Prostate gland (tissue), 2 donors: ENCODE results near the gene CDK9. TPM values are rescaled to one million over a fixed set of nuclear protein-coding genes. Genes with fewer than 3 reads are reported as not detected.

Experiments
- DNase-seq: peaks from one replicate; pipeline ENCODE4 v3.0.0-alpha.2; 2019; ENCODE audit warnings: low spot score
- H3K27ac ChIP-seq, 2 donors: fragments of 200-600 bp; sonication (generic); 2 replicates each; pipeline ENCODE4 v1.5.1; 2017 to 2019
- H3K27me3 ChIP-seq: fragments of 200-600 bp; sonication (generic); replicated peaks from 2 replicates; pipeline ENCODE4 v1.5.1; 2019; ENCODE audit not compliant: insufficient read depth
- H3K36me3 ChIP-seq, 2 donors: fragments of 200-600 bp; sonication (generic); 1 replicate in 1 of 2; 2 replicates in 1 of 2; pipeline versions ENCODE4 v1.5.1 to v1.8.1; 2017 to 2019
- H3K4me1 ChIP-seq: fragments of 200-600 bp; sonication (generic); replicated peaks from 2 replicates; pipeline ENCODE4 v1.5.1; 2019
- H3K4me3 ChIP-seq, 2 donors: fragments of 200-600 bp; sonication (generic); 2 replicates each; pipeline ENCODE4 v1.5.1; 2017 to 2019
- H3K9me3 ChIP-seq: fragments of 200-600 bp; sonication (generic); 2 replicates; pipeline ENCODE4 v1.5.1; 2017
- POLR2A ChIP-seq: fragments of 450-650 bp; IDR thresholded peaks from one replicate; pipeline ENCODE4 v1.6.1; 2016; ENCODE audit warnings: antibody characterized with exemption, mild to moderate bottlenecking
- POLR2AphosphoS5 ChIP-seq: sonication (generic); formaldehyde crosslinking; IDR thresholded peaks from one replicate; pipeline ENCODE4 v1.6.1; 2017; ENCODE audit warnings: antibody characterized with exemption
- WGBS: methylation state at CpG from one replicate; pipeline ENCODE4 v1.1.5; 2018; 5-methylcytosine and 5-hydroxymethylcytosine counted together
- intact Hi-C: fragments of 100-400 bp; cut with DNase I; formaldehyde crosslinking; loops from one replicate; pipeline ENCODE4 v1.14.2; 2022
- total RNA-seq, 2 donors: library from RNA; depleted of rRNA; stranded (reverse); fragments of >200 nt; gene quantifications; one replicate each; pipeline ENCODE4 v1.1.0, GENCODE V29; 2016
- TF ChIP-seq, protein P1 (sequence below), 4 experiments: fragments of 200-600 bp in 2 of 4; fragments of 450-650 bp in 2 of 4; sonication (generic) in 2 of 4; IDR thresholded peaks; 1 replicate in 3 of 4; 2 replicates in 1 of 4; pipeline ENCODE4 v1.5.1; 2016 to 2019; ENCODE audit warnings: antibody characterized with exemption in 4 of 4, mild to moderate bottlenecking in 2 of 4, moderate library complexity in 2 of 4

Gene CDK9
- total RNA-seq, 2 donors from 2014 or later = 60.3 to 130 TPM

DNA sequence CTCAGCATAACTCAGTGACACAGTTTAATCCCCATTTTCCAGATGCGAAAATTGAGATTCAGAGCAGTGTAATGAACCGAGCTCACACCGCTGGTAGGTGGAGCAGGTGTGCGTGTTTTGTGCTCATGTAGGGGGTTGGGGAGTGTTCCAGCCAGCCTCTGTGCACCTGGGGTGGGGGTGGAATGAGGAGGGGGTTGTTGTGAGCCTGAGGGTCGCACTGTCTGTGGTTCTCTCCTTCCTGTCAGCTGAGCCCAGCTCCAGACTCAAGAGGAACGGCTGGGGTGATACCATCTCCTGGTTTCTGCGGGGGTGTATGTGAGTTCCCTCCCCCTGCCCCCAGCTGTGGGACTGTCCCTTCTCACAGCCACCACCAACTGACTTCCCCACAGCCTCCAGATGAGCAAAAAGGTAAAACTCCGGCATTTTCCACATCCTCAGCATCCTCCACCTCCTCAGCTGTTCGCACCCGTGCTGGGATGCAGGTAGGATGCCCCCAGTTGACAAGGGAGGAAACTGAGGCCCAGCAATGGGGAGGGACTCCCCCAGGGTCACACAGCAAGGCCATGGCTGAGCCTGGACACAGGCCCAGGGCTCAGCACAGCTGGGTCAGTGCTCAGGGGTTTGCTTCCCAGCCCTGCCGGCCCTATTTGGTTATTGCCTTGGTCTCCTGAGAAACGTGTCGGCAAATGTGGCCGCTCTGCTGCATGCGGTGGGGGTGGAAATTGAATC lies 9.5 kb upstream of the CDK9 start:
- DNase-seq = no peak
- WGBS = 68% methylated on average over 15 of the region's 15 CpGs
- H3K36me3 ChIP-seq = no peaks in the 10 kb centered on the region

DNA sequence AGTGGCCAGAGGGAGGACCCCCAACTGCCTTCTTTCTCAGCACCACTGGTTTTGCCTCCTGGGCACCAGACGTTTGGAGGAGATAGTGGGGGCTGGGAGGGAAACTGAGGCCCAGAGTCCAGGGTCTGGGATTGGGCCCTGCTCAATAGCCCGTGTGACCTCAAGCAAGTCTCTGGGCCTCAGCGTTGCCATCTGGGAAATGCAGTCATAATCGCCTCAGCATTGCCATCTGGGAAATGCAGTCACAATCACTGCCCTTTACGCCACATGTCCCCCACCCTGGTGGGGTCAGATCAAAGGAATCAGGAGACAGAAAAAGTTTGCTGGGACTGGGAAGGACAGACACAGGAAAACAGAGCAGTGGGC lies 8.9 kb upstream of the CDK9 start:
- intact Hi-C loops = no loop called here
- no peak for DNase-seq

More for the DNA sequence above, 9.5 kb upstream of the CDK9 start:
- Histone ChIP-seq H3K27ac (no peak overlapping the region), H3K27me3 (no peaks in the 10 kb centered on the region), H3K4me3 (no peak overlapping the region), H3K9me3 (no peaks in the 10 kb centered on the region), H3K4me1 (no peaks in the 10 kb centered on the region)
- intact Hi-C loops = no loop called here
- TF ChIP-seq POLR2A (no peak), POLR2AphosphoS5 (no peak)
- TF ChIP-seq, protein P1, sequence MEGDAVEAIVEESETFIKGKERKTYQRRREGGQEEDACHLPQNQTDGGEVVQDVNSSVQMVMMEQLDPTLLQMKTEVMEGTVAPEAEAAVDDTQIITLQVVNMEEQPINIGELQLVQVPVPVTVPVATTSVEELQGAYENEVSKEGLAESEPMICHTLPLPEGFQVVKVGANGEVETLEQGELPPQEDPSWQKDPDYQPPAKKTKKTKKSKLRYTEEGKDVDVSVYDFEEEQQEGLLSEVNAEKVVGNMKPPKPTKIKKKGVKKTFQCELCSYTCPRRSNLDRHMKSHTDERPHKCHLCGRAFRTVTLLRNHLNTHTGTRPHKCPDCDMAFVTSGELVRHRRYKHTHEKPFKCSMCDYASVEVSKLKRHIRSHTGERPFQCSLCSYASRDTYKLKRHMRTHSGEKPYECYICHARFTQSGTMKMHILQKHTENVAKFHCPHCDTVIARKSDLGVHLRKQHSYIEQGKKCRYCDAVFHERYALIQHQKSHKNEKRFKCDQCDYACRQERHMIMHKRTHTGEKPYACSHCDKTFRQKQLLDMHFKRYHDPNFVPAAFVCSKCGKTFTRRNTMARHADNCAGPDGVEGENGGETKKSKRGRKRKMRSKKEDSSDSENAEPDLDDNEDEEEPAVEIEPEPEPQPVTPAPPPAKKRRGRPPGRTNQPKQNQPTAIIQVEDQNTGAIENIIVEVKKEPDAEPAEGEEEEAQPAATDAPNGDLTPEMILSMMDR (IDR thresholded peaks at IDR 0.05) = no peak

DNA sequence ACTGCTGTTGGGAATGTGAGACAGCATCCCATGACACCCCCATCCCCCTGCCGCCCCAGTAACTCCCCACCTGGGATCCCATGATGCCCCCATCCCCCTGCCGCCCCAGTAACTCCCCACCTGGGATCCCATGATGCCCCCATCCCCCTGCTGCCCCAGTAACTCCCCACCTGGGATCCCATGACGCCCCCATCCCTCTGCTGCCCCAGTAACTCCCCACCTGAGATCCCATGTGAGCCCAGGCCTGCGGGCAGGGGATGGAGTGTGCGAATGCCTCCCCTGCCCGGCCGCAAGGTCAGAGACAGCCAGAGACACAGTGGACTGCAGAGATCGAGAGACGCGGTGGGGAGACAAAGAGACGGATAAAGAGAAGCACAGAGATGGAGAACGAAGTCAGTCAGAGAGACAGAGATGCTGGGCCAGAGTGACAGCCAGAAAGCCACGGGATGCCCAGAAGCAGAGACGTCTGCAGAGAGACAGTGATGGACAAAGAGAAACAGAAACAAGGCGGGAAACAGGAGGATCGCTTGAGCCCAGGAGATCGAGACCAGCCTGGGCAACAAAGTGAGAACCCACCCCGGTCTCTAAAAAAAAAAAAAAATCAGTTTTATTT lies 8.4 kb upstream of the CDK9 start:
- WGBS = 78% methylated on average over 18 of the region's 18 CpGs
- no peak overlapping the region for H3K4me3 ChIP-seq
- H3K27ac ChIP-seq = no peak overlapping the region
- H3K36me3 ChIP-seq = no peaks in the 10 kb centered on the region
- H3K9me3 ChIP-seq = no peaks in the 10 kb centered on the region
- no peak for DNase-seq
- TF ChIP-seq, protein P1 (IDR thresholded peaks at IDR 0.05) = no peak
- TF ChIP-seq POLR2A = no peak
- TF ChIP-seq POLR2AphosphoS5 = no peak
- H3K27me3 ChIP-seq = no peaks in the 10 kb centered on the region
- H3K4me1 ChIP-seq = no peaks in the 10 kb centered on the region
- intact Hi-C loops = no loop called here

More for the DNA sequence above, 8.9 kb upstream of the CDK9 start:
- Histone ChIP-seq H3K27ac (no peak overlapping the region), H3K36me3 (no peaks in the 10 kb centered on the region), H3K4me3 (no peak overlapping the region), H3K27me3 (no peaks in the 10 kb centered on the region), H3K4me1 (no peaks in the 10 kb centered on the region), H3K9me3 (no peaks in the 10 kb centered on the region)
- 85% methylated on average over 5 of the region's 5 CpGs for WGBS
- TF ChIP-seq, protein P1 (IDR thresholded peaks at IDR 0.05) = no peak
- no peak for TF ChIP-seq POLR2A
- TF ChIP-seq POLR2AphosphoS5 = no peak

- 53% methylated on average over 13 of the region's 13 CpGs for WGBS
- no peaks in the 10 kb centered on the region for H3K36me3 ChIP-seq
- H3K4me1 ChIP-seq = no peaks in the 10 kb centered on the region
- intact Hi-C loops = no loop called here
- H3K9me3 ChIP-seq = no peaks in the 10 kb centered on the region
- H3K27me3 ChIP-seq = no peaks in the 10 kb centered on the region
- H3K4me3 ChIP-seq = no peak within 1 kb of the TSS
- no peak for DNase-seq
- no peak within 1 kb of the TSS for H3K27ac ChIP-seq
- TF ChIP-seq POLR2AphosphoS5 (no peak), POLR2A (no peak)
- TF ChIP-seq, protein P1 (IDR thresholded peaks at IDR 0.05) = no peak
Measured at GRCh38 chr9:127778280-127779135, 7.3 kb upstream of the CDK9 start, which contains the start of gene SH2D3C. SH2D3C (minus strand) TSS chr9:127778666; CDS start chr9:127778627, 39 bp downstream.
